Stimulated activated CD4-positive, alpha-beta T cell treated with anti-CD3 and anti-CD28 coated beads, TNF-alpha, amount 100 ng/mL, for 24 hours (primary cell): ENCODE measurements around the gene PLXNA4.

Experiments used
- DNase-seq, 3 experiments: peaks; one replicate each; pipeline ENCODE4 v3.0.0-alpha.2; 2020; ENCODE audit warnings: low read depth in 3 of 3

PLXNA4 gene

DNA sequence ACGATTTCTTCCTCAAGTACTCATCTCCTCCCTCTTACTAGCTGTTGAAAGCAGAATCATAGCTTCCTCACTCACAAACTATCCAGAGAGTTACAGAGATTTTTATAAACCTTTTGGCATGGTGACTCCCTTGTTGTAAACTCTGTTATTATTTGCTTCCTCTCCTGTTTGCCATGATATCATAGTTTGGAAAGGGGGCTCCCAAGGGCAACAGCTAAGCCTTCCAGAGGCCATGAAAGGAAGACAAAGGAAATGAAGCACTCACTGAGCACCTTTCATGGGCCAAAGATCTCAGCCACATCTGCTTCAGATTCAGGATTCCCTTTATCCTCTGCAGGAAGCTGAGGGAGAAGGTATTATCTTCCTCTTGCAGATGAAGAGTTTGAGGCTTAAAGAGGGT lies 484.6 kb downstream of the PLXNA4 start:
- DNase-seq: no peak

DNA sequence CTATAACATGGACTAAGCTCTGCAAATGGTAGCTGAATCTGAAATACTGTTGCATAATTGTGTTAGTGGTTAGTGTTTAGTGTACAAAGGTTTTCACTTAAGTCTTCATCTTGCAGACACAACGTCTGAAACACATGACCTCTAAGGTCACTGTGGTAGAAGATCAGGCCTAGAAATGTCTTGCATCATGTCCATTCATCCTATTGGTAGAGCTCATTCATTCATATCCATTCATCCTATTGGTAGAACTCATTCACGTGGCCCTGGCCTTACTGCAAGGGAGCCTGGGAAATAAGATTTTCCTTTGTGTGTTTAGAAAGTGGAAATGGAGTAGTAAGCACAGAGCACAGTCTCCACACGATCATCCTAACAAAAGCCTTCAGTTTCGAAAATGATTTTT lies 485.8 kb downstream of the PLXNA4 start:
- no peak for DNase-seq

DNA sequence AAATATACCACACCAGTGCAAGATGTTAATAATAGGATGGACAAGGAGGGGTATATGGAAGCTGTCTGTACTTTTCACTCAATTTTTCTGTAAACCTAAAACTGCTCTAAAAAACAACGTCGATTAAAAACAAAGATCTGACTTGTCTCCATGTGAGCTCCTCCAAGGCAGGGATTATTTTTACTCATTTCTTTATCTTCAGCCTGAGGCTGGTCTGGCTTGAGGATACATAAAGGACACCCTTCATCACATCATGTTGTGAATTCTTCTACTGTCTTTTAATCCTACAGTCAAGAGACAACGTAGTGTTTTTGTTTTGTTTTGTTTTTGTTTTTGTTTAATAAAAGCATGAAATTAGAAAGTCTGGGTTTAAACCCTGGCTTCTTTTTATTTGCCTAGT lies 486.9 kb downstream of the PLXNA4 start:
- DNase-seq: no peak

DNA sequence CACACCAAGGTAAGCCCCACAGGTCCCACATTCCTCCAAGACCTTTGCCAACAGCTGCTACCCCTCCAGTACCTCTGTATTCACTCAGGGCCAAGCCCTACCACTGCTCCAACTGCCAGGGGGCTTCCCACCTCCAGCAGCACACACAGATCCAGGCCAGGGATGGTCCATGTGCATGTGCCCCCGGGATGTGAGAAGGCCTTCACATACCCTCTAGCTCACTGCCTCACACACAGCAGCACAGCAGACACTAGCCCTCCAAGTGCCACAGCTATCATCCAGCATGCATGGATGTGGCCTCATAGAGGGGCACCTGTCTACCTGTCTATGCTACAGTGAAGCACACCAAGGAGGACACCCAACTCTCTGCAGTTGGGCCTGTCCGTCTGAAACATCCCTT lies 488.8 kb downstream of the PLXNA4 start:
- DNase-seq: no peak

DNA sequence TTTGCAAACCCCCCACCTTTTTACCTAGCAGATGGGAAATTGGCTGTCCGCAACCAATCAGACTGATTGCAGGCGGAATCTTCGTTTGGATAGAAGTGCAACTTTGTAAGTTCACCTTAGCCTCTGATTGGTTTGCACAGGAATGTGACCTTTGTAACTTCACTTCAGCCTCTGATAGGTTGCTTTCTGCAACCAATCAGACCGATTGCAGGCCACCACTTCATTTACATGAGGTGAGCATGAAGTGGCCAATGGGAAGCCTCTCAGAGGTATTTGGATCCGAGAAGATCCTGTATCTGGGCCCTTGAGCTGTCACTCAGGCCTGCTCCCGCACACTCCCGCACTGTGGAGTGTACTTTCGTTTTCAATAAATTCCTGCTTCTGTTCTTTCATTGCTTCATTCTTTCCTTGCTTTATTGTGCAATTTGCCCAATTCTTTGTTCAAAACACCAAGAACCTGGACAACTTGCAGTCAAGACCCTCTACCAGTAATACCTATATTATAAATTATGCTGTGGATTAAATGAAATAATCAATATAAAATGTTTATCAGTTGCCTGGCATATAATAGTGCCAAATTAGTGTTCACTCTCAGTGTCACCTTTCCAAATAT lies 491.4 kb downstream of the PLXNA4 start:
- no peak for DNase-seq

DNA sequence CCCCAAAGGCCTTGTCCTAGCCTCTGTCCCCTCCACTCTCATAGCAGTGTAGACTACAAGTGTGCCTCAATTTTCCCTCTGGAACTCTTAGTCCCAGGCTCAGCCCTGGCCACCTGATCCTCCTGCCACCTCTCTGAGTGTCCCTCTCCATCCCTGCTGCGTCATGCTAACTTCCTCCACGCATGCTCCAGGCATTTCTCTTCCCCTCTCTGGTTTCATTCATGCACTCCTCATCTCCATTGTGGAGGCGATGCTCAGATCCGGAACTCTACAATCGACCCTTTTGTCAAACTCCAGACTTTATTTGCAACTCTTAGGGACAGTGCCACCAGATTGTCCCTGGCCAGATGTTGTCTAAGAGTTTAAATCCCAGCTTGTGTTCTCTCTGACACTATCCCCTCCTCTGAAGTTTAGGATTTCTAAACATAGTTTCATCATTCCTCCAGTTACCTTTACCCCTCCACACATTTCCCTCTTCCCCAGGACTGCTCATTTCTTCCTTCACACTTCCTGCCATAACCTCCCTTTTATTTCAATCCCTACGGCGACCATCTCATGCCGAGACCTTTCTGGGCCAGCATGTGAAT lies 492.6 kb downstream of the PLXNA4 start:
- DNase-seq: no peak

DNA sequence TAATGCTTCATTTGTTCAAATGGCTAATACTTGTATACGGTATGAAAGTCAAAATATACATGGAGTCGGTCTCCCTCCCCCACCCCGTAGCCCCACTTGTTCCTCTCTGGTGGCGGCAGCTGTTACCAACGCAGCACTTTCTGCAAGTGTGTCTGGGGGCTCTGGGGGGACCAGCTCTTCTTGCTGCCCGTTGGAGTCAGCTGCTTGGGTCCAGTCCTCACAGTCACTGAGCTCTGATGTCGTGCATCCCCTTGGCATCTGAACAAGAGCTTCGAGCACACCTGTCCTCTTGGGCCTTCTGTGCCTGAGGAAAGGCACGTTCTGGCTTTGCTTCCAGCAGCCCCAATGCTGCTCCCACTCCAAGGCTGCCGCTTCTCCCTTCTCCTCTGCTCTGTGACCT lies 493.1 kb downstream of the PLXNA4 start:
- no peak for DNase-seq

DNA sequence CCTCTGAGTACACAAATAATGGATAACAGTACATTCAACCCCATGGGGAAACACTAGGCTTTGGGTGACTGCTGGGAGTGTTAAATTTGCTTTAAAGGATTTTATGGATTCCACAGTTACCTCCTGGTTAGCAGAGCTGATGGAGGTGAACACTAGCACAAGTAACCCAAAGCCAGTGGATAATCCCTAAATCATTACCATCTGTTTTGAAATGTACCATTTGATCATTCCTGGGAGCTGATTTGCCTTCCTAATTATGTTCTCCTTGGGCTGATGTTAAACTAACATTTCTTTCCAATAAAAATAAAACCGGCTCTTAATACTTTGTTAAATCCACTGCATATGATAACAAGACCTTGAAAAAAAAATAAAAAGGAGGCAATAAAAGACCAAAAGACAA lies 493.9 kb downstream of the PLXNA4 start:
- no peak for DNase-seq

DNA sequence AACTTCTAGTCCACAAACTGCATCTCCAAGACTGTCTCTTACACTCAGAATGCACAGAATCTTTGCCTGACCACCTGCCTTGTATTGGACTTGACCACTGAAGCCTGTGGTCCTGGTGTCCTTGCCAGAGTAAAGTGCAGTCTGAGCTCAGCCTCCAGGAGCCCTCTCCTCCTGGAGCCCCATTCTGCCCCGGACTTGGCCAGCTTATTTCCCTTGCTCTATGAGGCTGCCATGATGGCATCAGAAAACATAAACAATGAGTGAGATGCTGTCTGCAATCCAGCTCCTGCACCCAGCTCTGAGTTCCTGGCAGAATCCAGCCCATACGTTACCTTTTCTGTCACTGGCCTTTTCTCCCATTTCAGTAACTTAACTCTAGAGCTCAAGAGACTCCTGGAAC lies 494.6 kb downstream of the PLXNA4 start:
- DNase-seq: no peak

DNA sequence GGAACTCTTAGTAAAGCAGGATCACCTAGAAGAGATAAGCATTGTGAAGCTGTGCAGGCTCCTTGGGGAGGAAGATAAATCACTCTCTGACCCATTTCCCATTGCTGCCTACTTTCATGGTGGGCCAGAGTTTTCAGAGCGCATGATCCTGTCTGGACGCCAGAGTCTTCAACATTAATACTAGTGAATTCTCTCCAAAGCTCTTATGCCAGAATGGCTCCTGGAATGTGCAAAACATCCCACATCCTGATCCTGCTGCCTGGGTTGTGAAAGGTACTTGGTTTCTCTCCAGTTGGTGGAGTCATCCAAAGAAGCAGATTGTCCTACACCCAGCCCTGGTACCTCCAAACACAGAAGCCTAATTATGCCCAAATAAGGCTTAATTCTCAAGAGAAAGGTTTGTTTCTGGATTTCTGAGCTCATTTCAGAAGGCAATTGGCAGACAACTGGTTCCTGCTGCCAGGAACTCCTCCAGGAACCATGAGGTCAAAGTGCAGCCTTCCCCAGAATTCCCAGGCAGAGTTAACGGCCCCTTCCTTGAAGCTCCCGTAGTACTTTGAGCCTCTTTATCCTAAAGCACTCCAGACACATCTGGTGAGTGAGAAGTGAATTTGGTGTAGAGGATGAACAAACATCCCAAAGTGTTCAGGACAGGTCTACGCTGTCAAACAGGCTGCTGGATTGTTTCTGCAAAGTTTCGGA lies 495.2 kb downstream of the PLXNA4 start:
- no peak for DNase-seq

DNA sequence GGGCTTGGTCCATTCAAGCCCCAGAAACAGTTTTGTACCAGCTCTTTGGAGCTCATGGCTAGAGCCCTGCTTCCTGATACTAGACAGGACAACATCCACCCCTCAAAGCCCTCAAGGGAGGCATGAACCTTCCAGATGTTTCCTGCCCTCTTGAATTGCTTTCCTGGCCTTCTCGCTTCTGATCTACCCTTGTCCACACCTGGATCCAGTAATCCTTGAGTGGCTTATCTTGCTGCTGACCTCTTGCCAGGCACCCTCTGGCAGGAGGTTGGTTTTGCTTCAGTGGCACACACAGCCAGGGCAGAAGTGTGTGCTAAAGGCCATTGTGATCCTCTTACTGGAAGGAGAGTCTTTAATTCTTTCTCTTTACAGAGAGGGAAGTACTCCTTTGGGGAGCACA lies 495.8 kb downstream of the PLXNA4 start:
- DNase-seq: no peak

DNA sequence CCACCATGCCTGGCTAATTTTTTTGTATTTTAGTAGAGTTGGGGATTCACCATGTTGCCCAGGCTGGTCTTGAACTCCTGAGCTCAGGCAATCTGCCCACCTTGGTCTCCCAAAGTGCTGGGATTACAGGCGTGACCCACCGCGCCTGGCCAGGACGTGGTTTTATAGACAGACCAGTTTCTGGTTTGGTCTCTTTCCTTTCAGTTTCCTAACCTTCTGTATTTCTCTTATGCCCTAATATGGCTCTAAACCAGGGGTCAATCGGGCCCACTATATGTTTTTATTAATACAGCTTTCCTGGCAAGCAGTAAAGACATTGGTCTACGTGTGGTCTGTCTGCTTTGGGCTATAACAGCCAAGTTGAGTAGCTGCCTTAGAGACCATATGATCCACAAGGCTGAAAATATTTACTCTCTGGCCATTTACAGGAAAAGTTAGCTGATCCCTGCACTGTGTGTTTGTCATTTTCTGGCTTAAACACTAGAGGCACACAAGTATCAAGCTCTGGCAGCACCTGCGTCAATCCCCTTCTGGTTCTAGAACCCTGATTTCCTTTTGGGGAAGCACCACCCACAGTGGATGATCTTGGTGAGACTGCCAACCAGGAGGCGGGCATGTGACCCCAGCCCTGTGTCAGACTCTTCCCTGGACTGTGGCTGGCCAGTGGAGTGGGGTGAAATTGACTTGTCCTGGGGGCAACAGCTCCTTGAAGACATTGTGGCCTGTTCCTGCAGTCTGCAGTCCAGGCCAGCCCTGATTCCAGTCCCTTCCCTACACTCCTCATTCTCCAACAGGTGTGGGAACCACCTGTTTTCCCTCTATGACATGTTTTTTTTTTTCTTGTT lies 497.2 kb downstream of the PLXNA4 start:
- no peak for DNase-seq

DNA sequence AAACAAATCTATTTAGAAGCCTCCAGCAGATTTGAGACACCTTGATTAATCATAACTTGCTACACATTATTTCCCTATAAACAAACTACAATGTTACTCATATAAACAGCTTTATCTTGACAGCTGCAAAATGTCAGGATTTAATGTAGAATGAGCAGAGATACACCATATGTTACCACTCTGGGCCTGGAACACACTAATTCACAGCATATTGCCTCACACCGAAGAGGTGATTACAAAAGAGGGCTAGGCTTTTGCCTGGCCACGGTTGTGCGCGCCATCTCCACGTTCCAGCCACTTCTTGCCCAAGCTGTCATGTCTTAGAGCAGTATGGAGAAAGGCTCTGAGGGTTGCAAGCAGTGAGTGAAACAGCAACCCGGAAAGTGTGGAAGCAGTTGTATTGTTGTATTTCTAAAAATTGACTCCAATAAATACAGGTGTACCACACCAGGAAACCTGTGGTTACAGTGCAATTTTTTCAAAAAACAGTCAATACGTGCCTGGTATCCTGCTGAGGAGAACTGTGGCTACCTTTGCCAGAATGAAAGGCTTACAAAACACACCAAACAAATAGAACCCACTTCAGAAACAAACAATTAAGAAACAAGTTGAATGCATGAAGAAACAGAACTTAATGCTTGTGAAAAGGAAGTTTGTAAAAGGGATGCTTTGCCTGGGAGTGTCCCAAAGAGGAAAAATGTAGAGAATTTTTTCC lies 498.1 kb downstream of the PLXNA4 start:
- no peak for DNase-seq

DNA sequence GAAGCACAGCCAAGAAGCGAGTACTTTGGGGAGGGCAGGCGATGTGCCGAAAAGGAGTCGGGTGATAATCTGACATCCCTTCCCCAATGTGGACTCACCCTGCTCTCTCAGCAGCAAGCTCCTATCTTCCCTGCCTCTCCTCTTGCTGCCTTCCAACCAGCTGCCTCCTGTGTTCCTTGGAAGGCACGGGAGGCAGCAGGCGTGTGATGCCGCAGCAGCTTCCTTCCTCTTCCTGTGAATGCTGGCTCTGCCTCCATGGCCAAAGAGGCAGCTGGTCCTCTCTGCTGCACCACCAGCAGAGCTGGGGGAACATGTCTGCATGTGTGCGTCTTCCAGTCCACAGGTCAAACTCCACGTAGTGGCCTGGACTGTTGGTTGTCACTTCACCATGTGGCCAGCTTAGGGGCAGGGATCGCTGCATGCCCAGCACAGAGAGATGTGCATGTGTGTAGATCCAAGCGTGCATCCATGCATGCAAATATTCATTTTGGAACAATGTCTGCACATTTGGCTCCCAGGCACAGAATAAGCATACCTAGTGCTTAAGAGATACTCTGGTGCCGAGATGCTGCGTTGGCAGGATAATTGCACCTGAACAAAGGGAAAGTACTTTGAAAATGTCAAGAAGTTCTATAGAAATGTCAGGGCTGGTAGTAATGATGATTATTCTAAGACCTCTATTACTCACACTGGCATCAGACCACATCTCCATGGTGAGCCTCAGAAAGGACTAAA lies 499.8 kb downstream of the PLXNA4 start:
- DNase-seq: no peak

DNA sequence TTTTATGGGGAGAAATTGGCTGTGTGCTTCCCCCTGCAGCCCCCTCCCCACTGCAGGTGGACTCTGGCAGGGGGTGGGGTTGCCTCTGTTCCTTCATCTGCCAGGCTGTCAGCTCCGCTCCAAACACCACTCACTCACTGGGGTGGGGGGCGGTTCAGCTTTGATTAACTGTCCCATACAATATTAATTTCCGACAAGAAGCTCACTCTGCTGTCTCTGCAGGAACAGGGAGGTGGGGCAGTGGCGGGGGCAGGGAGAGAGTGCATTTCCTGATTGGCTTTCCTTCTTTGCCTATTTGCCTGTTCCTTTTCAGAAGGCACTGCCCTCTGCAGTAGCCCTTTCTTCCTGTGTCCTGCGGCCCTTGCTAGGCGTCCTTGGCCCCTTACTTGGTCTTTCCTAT lies 500.8 kb downstream of the PLXNA4 start:
- no peak for DNase-seq

DNA sequence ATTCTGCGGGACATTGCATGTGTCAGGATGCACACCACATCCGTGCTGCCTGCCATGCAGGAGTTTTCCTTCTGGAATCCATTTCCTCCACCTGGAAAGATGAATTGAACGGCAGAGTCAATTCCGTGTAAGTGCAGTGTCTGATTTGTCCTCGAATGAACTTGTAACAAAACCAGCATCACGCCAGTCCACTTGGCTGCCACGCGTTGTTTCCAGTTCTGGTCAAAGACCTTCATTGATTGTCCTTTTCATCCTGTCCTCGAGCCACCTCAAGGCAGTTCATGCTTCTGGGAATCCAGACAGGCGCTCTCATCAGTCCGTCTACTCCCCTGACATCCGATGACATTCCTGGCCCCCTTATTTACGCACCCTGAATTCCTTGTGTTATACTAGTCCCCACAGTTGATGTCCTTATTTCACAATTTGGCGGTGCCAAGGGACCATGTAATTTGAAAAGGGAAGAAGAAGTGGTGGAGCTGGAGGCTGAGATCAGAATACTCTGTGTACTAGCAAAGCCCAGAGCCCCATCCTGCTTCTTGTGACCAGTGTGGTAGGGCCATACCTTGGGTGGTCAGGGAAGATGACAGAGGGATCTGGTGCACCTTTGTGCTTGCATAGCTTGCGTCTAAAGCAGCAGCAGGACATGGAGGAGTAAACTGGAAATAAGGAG lies 502.2 kb downstream of the PLXNA4 start:
- DNase-seq: no peak
